K562 (cell line): ENCODE results near the gene HPD. TPM values are rescaled to one million over a fixed set of nuclear protein-coding genes. Genes with fewer than 3 reads are reported as not detected.

Source experiments
- ADNP ChIP-seq: fragments of 200-800 bp; sonication (Bioruptor generic); IDR thresholded peaks from 2 replicates; pipeline ENCODE4 v1.6.1; 2016; ENCODE audit warnings: missing genetic modification characterization, missing compliant biosample characterization
- CBX5 ChIP-seq: IDR thresholded peaks from 2 replicates; pipeline ENCODE4 v1.6.1; 2014; ENCODE audit warnings: low read depth, borderline replicate concordance
- HNRNPUL1 ChIP-seq: fragments of 200-400 bp; formaldehyde crosslinking; IDR thresholded peaks from 2 replicates; pipeline ENCODE4 v1.6.1; 2017; ENCODE audit warnings: low read length
- JUN ChIP-seq, 2 experiments: sonication (generic) in 1 of 2; formaldehyde crosslinking in 1 of 2; IDR thresholded peaks; 2 replicates each; pipeline versions ENCODE4 v1.6.1 to v1.8.0; 2012 to 2022; ENCODE audit warnings: borderline replicate concordance in 2 of 2, mild to moderate bottlenecking in 2 of 2, improper control_type of control experiment in 1 of 2, low read depth in 1 of 2, low read length in 1 of 2, missing genetic modification reagents in 1 of 2
- MBD1 ChIP-seq: fragments of 250-450 bp; sonication (Bioruptor Pico); IDR thresholded peaks from 2 replicates; pipeline ENCODE4 v1.8.0; 2022; ENCODE audit warnings: inconsistent platforms
- MEF2A ChIP-seq: IDR thresholded peaks from 2 replicates; pipeline ENCODE4 v1.6.1; 2011; ENCODE audit warnings: low read depth, mild to moderate bottlenecking, low read length, moderate library complexity; ENCODE audit not compliant: control insufficient read depth
- PHB2 ChIP-seq: fragments of 450-650 bp; IDR thresholded peaks from 2 replicates; pipeline ENCODE4 v1.6.1; 2017; ENCODE audit warnings: low read depth
- PHF8 ChIP-seq: fragments of 200-600 bp; sonication (generic); IDR thresholded peaks from 2 replicates; pipeline ENCODE4 v1.6.1; 2012; ENCODE audit warnings: mixed run types, mild to moderate bottlenecking, inconsistent platforms, low read length, moderate library complexity, borderline replicate concordance
- SNIP1 ChIP-seq: fragments of 450-650 bp; IDR thresholded peaks from 2 replicates; pipeline ENCODE4 v1.7.1; 2017; ENCODE audit warnings: low read depth, mild to moderate bottlenecking
- STAT6 ChIP-seq: sonication (generic); formaldehyde crosslinking; IDR thresholded peaks from 2 replicates; pipeline ENCODE4 v1.8.1; 2023; ENCODE audit warnings: mild to moderate bottlenecking, missing genetic modification reagents
- TARDBP ChIP-seq: fragments of 450-650 bp; IDR thresholded peaks from 2 replicates; pipeline ENCODE4 v1.6.1; 2016
- THRB ChIP-seq: fragments of 450-650 bp; formaldehyde crosslinking; conservative IDR thresholded peaks from 2 replicates; pipeline ENCODE4 v1.4.0; 2022; ENCODE audit warnings: mild to moderate bottlenecking, missing genetic modification characterization
- ZBTB17 ChIP-seq: fragments of 450-650 bp; formaldehyde crosslinking; IDR thresholded peaks from 2 replicates; pipeline ENCODE4 v1.4.0; 2020; ENCODE audit warnings: mild to moderate bottlenecking
- ZBTB2 ChIP-seq: fragments of 450-650 bp; IDR thresholded peaks from 2 replicates; pipeline ENCODE4 v1.6.1; 2016; ENCODE audit warnings: antibody characterized with exemption
- ZNF584 ChIP-seq: fragments of 200-800 bp; sonication (Bioruptor generic); IDR thresholded peaks from 2 replicates; pipeline ENCODE4 v1.6.1; 2016; ENCODE audit warnings: low read depth, mild to moderate bottlenecking, missing genetic modification characterization, missing compliant biosample characterization
- ZNF740 ChIP-seq, 3 experiments: fragments of 200-800 bp in 1 of 3; sonication (Bioruptor generic) in 1 of 3; sonication (generic) in 1 of 3; formaldehyde crosslinking in 1 of 3; IDR thresholded peaks; 2 replicates each; pipeline versions ENCODE4 v1.6.1 to v1.8.0; 2016 to 2022; ENCODE audit warnings: mild to moderate bottlenecking in 2 of 3, missing compliant biosample characterization in 2 of 3, missing genetic modification characterization in 2 of 3, missing genetic modification reagents in 1 of 3
- polyA plus RNA-seq, 8 experiments: library from polyadenylated mRNA; depleted of rRNA in 4 of 8; stranded (reverse) in 5 of 8; unstranded in 3 of 8; fragments of >200 nt; fragmentation: Nextera tagmentation in 2 of 8; fragmentation: Illumina TruSeq in 1 of 8; extraction: Ambion mirVana in 2 of 8; extraction: Trizol in 1 of 8; gene quantifications; 2 replicates each; pipeline versions ENCODE4 v1.2.1 to v1.2.3, GENCODE V29; 2011 to 2014; ENCODE audit warnings: inconsistent platforms in 1 of 8, missing spikeins in 1 of 8
- total RNA-seq, 7 experiments: library from RNA; depleted of rRNA in 6 of 7; stranded (reverse); fragments of >200 nt in 6 of 7; fragmentation: Illumina TruSeq in 2 of 7; extraction: Trizol in 2 of 7; gene quantifications; 2 replicates each; pipeline versions ENCODE4 v1.2.1 to v1.2.3, GENCODE V29; 2011 to 2021; ENCODE audit warnings: low replicate concordance in 1 of 7

Gene HPD
- total and polyA plus RNA-seq, 9 of the 15 experiments (the other 6 are each of a cell fraction or from before 2014, with no cell fraction given) = 0.06 to 0.29 (median 0.07) TPM; not detected in 4

- TF ChIP-seq STAT6 (CRISPR knock-in tag) = no peak; the same call in 1 of the 2 replicates
- TF ChIP-seq PHF8 = peak; percentile 32; the same call in 1 of the 2 replicates
- no peak for TF ChIP-seq MBD1
- no peak for TF ChIP-seq CBX5
- TF ChIP-seq ZNF584 (CRISPR knock-in tag) = no peak
- no peak for TF ChIP-seq HNRNPUL1
- no peak for TF ChIP-seq PHB2
- TF ChIP-seq SNIP1 = no peak
- no peak for TF ChIP-seq ADNP (tag)
- peak; percentile 37; the same call in 1 of the 2 replicates for TF ChIP-seq JUN (IDR thresholded peaks at IDR 0.05; ENCODE audit: borderline replicate concordance, low read depth, low read length)
- no peak for TF ChIP-seq JUN (CRISPR knock-in tag; IDR thresholded peaks at IDR 0.05; ENCODE audit: borderline replicate concordance)
- no peak; the same call in 1 of the 2 replicates for TF ChIP-seq TARDBP
- peak; percentile 50; the same call in 1 of the 2 replicates for TF ChIP-seq ZBTB2
- no peak for TF ChIP-seq MEF2A
- peak; percentile 84 for TF ChIP-seq THRB (CRISPR knock-in tag)
- TF ChIP-seq ZBTB17 = no peak
- no peak for TF ChIP-seq ZNF740 (CRISPR knock-in tag; IDR thresholded peaks at IDR 0.05)
- 0 out of 4 replicates have a peak, but pooled peaks of 1 of the 2 experiments have one; percentile 25 for TF ChIP-seq ZNF740 (tag; IDR thresholded peaks at IDR 0.05)
Observed at GRCh38 chr12:121796855-121797751, 61.6 kb downstream of the HPD start (continued).
